NCI-H2107 (cell line): ENCODE measurements around the gene MB.
"Not testable (repeated sequence)": the region's sequence is repeated elsewhere in the genome, so short reads cannot be mapped to it uniquely, and the experiment has no call there.

Experiments used
- DNase-seq: peaks from one replicate; lab custom pipeline; 2025; lab: John Stamatoyannopoulos, UW

MB gene

DNA sequence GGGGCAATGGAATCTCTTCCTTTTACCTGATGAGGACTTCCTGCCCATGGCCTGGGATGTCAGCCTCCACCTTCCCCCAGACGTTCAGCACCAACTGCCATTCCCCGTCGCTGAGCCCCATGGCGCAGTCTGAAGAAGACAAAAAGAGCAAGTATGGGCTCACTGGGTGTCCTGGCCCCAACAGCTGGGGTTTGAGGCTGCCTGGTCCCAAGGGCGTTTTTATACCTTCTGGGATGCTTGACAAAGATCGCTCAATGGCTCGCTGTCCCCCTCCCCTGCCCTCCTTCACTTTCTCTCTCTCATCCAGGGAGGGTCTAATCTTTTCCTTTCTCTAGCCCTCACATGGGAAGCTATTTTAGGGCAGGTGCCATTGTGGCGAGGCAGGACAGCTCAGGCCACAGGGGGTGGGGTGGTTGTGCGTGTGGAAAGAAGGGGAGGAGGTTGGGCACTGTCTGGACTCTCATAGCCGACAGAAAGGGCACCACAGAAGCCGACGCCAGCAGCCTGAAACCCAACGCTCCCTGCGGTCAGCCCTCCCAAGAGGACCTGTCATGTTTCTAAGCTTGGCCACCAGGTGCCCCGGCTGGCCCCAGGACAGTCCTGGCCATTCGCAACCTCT lies at the start of gene MB:
Gene MB (minus strand): TSS at position 193 of the 619 bp plus-strand sequence. CDS start 72 bp downstream, at position 121.
- no peak for DNase-seq

- DNase-seq = not testable (repeated sequence)
These were observed 49.6 kb upstream of the MB start for GRCh38 chr22:35666699-35667098.

GRCh38 chr22:35664955-35665587 lies 47.9 kb upstream of the MB start:
- DNase-seq = no peak

- DNase-seq = no peak
These were observed 46.2 kb upstream of the MB start for GRCh38 chr22:35663371-35663770.

GRCh38 chr22:35662914-35663313 lies 45.8 kb upstream of the MB start:
- no peak for DNase-seq

- DNase-seq = no peak
These were observed 44.3 kb upstream of the MB start for GRCh38 chr22:35661464-35661863.

DNA sequence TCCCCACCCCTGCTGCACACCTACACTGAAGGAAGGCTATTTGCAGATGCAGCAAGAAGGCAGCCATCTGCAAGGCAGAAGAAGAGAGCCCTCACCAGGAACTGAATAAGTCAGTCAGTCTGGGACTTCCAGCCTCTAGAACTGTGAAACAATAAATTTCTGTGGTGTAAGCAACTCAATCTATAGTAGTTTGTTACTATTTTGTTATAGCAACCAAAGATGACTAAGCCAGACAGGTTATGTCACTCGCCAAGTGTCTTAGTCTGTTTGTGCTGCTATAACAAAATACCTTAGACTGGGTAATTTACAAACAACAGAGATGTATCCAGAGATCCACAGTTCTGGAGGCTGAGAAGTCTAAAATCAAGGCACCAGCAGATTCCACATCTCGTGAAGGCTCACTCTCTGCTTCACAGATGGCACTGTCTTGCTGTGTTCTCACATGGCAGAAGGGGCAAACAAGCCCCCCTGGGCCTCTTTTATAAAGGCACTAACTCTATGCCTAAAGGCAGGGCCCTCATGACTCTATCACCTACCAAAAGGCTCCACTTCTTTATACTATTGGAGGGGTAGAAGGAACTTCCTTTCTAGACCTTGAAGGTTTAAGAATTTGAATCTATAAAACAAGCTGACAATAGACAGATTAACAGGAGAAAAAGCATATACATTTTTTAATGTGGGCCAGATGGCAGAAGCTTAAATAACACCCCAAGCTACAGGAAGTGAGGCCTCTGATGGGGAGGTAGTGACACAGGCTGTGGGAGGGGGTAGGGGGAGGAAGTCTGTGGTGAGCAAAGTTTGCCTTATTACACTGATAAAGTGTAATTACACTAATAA lies 43.4 kb upstream of the MB start:
- DNase-seq = no peak

DNA sequence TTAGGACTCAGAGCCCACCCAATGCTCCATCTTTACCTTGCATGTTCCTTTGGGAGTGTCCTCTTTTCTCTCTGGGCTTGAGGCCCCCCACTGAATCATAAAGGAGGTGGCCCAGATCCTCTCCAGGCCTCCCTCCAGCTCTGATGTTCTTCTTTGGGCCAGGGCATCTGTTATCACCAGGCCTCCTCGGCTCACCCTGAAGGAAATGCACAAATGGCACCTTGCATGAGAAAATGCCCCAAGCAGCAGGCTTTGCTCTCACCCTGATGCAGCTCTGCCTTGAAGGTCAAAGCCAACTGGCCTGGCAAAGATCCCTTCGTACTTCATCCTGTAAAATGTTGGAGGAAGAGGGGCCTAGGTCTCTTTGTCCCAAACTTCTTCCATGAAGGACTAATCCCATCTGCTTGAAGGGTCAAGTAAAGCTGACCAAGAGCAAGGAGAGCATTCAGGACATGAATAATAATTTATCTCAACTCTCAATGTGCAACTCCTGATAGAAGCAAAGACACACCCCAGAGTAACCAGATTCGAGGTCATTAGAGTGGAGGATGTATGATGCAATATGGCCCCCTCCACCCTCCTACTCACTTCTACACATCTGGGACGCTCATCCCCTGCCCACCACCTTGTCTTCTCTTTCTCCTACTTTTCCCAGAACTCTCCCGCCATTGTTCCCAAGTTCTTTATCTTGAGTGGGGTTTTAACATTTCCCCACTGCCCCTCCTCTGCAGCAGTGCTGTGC lies 40.6 kb upstream of the MB start:
- DNase-seq = no peak

DNA sequence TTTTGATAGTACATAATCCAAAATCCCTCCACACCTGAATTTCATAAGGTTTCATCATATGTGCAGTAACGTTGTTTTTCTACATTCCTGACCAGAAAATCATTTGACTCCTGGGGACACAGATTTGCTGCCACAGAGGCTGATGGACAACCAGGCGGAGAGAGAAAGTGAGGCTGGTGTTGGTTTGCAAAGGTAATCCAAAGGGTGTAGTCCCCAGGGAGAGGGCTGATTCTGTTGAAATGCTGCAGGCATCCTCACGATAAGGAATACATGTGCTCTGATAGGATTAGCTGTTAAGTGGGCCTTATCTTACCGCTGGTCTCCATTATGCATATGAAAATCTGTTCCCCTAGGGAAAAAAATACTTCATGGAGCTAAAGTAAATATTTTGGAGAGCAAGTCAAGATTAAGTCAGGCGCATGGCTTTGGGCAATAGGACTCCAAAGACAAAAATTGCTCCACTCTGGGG lies 39.2 kb upstream of the MB start:
- no peak for DNase-seq

DNA sequence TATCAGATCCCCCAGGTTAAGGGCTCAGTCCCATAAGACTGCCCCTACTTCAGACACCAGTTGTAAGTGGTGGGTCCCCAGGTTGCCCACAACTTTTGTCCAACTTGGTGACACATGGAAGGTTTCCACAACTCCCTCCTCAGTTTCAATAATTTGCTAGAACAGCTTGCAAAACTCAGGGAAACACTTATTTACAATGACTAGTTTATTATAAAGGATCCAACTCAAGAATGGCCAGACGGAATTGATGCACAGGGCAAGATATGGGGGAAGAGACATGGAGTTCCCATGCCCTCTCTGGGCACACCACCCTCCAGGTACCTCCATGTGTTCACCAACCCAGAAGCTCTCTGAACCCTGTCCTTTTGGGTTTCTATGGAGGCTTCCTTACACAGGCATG lies 36.7 kb upstream of the MB start:
- no peak for DNase-seq

DNA sequence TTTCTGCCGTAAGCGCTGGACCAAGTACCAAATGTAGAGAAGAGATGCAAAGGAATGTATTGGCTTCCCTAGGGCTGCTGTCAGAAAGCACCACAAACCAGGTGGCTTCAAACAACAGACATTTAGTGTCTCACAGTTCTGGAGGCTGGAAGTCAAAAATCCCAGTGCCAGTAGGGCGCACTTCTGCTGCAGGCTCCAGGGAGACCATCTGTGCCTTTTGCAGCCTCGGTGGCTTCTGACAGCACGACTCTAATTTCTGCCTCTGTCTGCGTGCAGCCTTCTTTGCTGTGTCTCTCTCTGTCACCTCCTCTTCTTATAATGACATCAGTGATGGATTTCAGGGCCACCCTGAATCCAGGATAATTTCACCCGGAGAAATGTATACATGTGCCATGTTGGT lies 34.0 kb upstream of the MB start:
- no peak for DNase-seq

- no peak for DNase-seq
These were observed 32.6 kb upstream of the MB start for GRCh38 chr22:35649636-35650250.

- DNase-seq = no peak
These were observed 32.0 kb upstream of the MB start for GRCh38 chr22:35649026-35649553.

- peak; percentile 12 for DNase-seq
These were observed 31.2 kb upstream of the MB start, which contains the start of gene APOL6 for GRCh38 chr22:35648066-35649025. APOL6 (plus strand) TSS chr22:35648446; CDS start chr22:35656426, 7,980 bp downstream.

- DNase-seq = no peak
These were observed 28.5 kb upstream of the MB start for GRCh38 chr22:35645646-35646045.

DNA sequence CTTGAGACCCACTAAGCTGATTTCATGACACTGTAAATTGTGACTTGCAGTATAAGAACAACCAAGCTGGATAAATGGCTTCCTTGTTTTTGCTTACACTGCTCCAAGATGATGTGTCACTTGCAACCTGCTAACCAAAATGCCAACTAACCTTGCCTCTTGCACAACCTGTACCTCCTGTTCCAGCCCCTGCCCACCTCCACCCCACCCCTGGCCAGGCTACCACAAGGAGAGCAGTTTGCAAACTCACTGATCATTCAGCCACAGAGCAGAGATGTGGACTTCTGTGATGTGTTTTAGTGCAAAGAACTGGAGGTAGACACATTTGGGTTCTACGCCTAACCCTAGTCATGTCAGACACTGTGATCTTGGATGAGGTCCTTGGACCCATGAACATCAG lies 26.9 kb upstream of the MB start:
- DNase-seq = no peak

DNA sequence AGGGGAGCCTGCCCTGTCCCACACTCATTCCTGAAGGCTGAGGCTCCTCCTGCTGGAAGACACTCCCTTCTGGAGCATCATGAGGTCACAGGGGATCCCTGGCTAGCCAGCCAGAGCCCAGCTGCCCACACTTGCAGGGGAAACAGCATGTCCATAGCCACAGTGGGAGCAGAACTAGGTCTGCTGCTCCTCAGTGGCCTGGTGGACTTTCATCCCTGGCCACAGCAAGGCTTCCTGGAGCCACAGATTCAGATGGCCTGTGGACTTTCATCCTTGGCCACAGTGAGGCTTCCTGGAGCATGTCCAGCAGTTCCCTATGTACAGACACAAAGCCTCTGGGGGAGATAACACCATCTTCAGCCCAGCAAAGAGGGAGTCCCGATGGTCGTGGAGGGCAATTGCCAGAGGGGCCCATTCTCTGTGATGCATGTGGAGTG lies 25.2 kb upstream of the MB start:
- no peak for DNase-seq

GRCh38 chr22:35641494-35642120 lies 24.5 kb upstream of the MB start:
- no peak for DNase-seq

DNA sequence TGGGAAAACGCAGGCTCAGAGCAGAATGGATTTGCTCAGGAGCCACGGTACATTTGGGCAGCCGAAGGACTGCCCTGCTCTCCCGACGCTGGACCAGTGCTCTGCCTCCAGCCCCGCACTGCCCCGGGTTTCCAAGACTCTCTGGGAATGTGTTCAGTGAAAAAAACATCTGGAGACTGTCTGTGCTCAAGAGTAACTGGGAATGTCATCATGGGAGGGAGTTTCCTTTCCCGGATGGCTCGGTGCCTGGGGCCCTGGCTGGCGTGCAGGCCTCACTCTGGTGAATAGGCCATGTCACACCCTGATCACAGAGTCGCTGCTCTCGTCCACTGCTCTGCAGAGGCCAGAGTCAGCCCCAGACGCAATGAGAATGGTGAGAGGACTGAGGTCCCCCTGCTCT lies 21.3 kb upstream of the MB start:
- no peak for DNase-seq

GRCh38 chr22:35638001-35638400 lies 20.9 kb upstream of the MB start:
- no peak for DNase-seq
